Measurements from ENCODE around the gene DNAH8.

Gene DNAH8

GRCh38 chr6:38774929-38775707, 60.0 kb downstream of the DNAH8 start:
- H3K27me3 ChIP-seq (ENCODE audit: control insufficient read depth in 1 of 2, insufficient read depth in 2 of 2, low read length in 2 of 2): no peaks in the 10 kb centered on the region
- no peaks in the 10 kb centered on the region for H3K9me3 ChIP-seq (ENCODE audit: control insufficient read depth in 1 of 2, low read length in 2 of 2)
- no peak overlapping the region for H3K4me3 ChIP-seq (ENCODE audit: low read depth in 1 of 2, low read length in 2 of 2)
- no peaks in the 10 kb centered on the region for H3K36me3 ChIP-seq (ENCODE audit: control insufficient read depth in 1 of 2, insufficient read depth in 2 of 2, low read length in 2 of 2)
- no peaks in the 10 kb centered on the region for H3K4me1 ChIP-seq (ENCODE audit: control insufficient read depth in 1 of 2, insufficient read depth in 2 of 2, low read length in 2 of 2)
- no peak overlapping the region for H3K9ac ChIP-seq (ENCODE audit: low read depth in 1 of 2, low read length in 2 of 2)
- H3K27ac ChIP-seq (ENCODE audit: low read depth, low read length): no peak overlapping the region

GRCh38 chr6:38775870-38776269, 60.8 kb downstream of the DNAH8 start:
- H3K4me3 ChIP-seq (ENCODE audit: low read depth in 1 of 2, low read length in 2 of 2): no peak overlapping the region
- H3K27me3 ChIP-seq (ENCODE audit: control insufficient read depth in 1 of 2, insufficient read depth in 2 of 2, low read length in 2 of 2): no peaks in the 10 kb centered on the region
- no peaks in the 10 kb centered on the region for H3K4me1 ChIP-seq (ENCODE audit: control insufficient read depth in 1 of 2, insufficient read depth in 2 of 2, low read length in 2 of 2)
- H3K9ac ChIP-seq (ENCODE audit: low read depth in 1 of 2, low read length in 2 of 2): no peak overlapping the region
- H3K27ac ChIP-seq (ENCODE audit: low read depth, low read length): no peak overlapping the region
- H3K9me3 ChIP-seq (ENCODE audit: control insufficient read depth in 1 of 2, low read length in 2 of 2): no peaks in the 10 kb centered on the region
- H3K36me3 ChIP-seq (ENCODE audit: control insufficient read depth in 1 of 2, insufficient read depth in 2 of 2, low read length in 2 of 2): no peaks in the 10 kb centered on the region

GRCh38 chr6:38776515-38776914, 61.4 kb downstream of the DNAH8 start:
- Histone ChIP-seq H3K36me3 (ENCODE audit: control insufficient read depth in 1 of 2, insufficient read depth in 2 of 2, low read length in 2 of 2) (no peaks in the 10 kb centered on the region), H3K4me1 (ENCODE audit: control insufficient read depth in 1 of 2, insufficient read depth in 2 of 2, low read length in 2 of 2) (no peaks in the 10 kb centered on the region), H3K27me3 (ENCODE audit: control insufficient read depth in 1 of 2, insufficient read depth in 2 of 2, low read length in 2 of 2) (no peaks in the 10 kb centered on the region), H3K4me3 (ENCODE audit: low read depth in 1 of 2, low read length in 2 of 2) (no peak overlapping the region), H3K9me3 (ENCODE audit: control insufficient read depth in 1 of 2, low read length in 2 of 2) (no peaks in the 10 kb centered on the region), H3K9ac (ENCODE audit: low read depth in 1 of 2, low read length in 2 of 2) (no peak overlapping the region), H3K27ac (ENCODE audit: low read depth, low read length) (no peak overlapping the region)

GRCh38 chr6:38779310-38780062, 64.4 kb downstream of the DNAH8 start:
- Histone ChIP-seq H3K4me3 (ENCODE audit: low read depth in 1 of 2, low read length in 2 of 2) (no peak overlapping the region), H3K4me1 (ENCODE audit: control insufficient read depth in 1 of 2, insufficient read depth in 2 of 2, low read length in 2 of 2) (no peaks in the 10 kb centered on the region), H3K9ac (ENCODE audit: low read depth in 1 of 2, low read length in 2 of 2) (no peak overlapping the region), H3K27ac (ENCODE audit: low read depth, low read length) (no peak overlapping the region), H3K9me3 (ENCODE audit: control insufficient read depth in 1 of 2, low read length in 2 of 2) (no peaks in the 10 kb centered on the region), H3K36me3 (ENCODE audit: control insufficient read depth in 1 of 2, insufficient read depth in 2 of 2, low read length in 2 of 2) (no peaks in the 10 kb centered on the region), H3K27me3 (ENCODE audit: control insufficient read depth in 1 of 2, insufficient read depth in 2 of 2, low read length in 2 of 2) (no peaks in the 10 kb centered on the region)

GRCh38 chr6:38782616-38783015, 67.5 kb downstream of the DNAH8 start:
- H3K4me1 ChIP-seq (ENCODE audit: control insufficient read depth in 1 of 2, insufficient read depth in 2 of 2, low read length in 2 of 2): no peaks in the 10 kb centered on the region
- no peak overlapping the region for H3K4me3 ChIP-seq (ENCODE audit: low read depth in 1 of 2, low read length in 2 of 2)
- H3K27ac ChIP-seq (ENCODE audit: low read depth, low read length): no peak overlapping the region
- H3K9ac ChIP-seq (ENCODE audit: low read depth in 1 of 2, low read length in 2 of 2): no peak overlapping the region
- no peaks in the 10 kb centered on the region for H3K9me3 ChIP-seq (ENCODE audit: control insufficient read depth in 1 of 2, low read length in 2 of 2)
- no peaks in the 10 kb centered on the region for H3K36me3 ChIP-seq (ENCODE audit: control insufficient read depth in 1 of 2, insufficient read depth in 2 of 2, low read length in 2 of 2)
- no peaks in the 10 kb centered on the region for H3K27me3 ChIP-seq (ENCODE audit: control insufficient read depth in 1 of 2, insufficient read depth in 2 of 2, low read length in 2 of 2)

GRCh38 chr6:38783443-38784228, 68.5 kb downstream of the DNAH8 start:
- Histone ChIP-seq H3K27me3 (ENCODE audit: control insufficient read depth in 1 of 2, insufficient read depth in 2 of 2, low read length in 2 of 2) (no peaks in the 10 kb centered on the region), H3K36me3 (ENCODE audit: control insufficient read depth in 1 of 2, insufficient read depth in 2 of 2, low read length in 2 of 2) (no peaks in the 10 kb centered on the region), H3K4me1 (ENCODE audit: control insufficient read depth in 1 of 2, insufficient read depth in 2 of 2, low read length in 2 of 2) (no peaks in the 10 kb centered on the region)

GRCh38 chr6:38784506-38785235, 69.6 kb downstream of the DNAH8 start:
- H3K4me1 ChIP-seq (ENCODE audit: control insufficient read depth in 1 of 2, insufficient read depth in 2 of 2, low read length in 2 of 2): no peaks in the 10 kb centered on the region
- H3K9me3 ChIP-seq (ENCODE audit: control insufficient read depth in 1 of 2, low read length in 2 of 2): no peaks in the 10 kb centered on the region
- no peaks in the 10 kb centered on the region for H3K36me3 ChIP-seq (ENCODE audit: control insufficient read depth in 1 of 2, insufficient read depth in 2 of 2, low read length in 2 of 2)
- H3K27ac ChIP-seq (ENCODE audit: low read depth, low read length): no peak overlapping the region
- no peak overlapping the region for H3K9ac ChIP-seq (ENCODE audit: low read depth in 1 of 2, low read length in 2 of 2)
- H3K27me3 ChIP-seq (ENCODE audit: control insufficient read depth in 1 of 2, insufficient read depth in 2 of 2, low read length in 2 of 2): no peaks in the 10 kb centered on the region
- no peak overlapping the region for H3K4me3 ChIP-seq (ENCODE audit: low read depth in 1 of 2, low read length in 2 of 2)

More at GRCh38 chr6:38783443-38784228, 68.5 kb downstream of the DNAH8 start:
- no peak overlapping the region for H3K4me3 ChIP-seq (ENCODE audit: low read depth in 1 of 2, low read length in 2 of 2)
- no peak overlapping the region for H3K27ac ChIP-seq (ENCODE audit: low read depth, low read length)
- H3K9me3 ChIP-seq (ENCODE audit: control insufficient read depth in 1 of 2, low read length in 2 of 2): no peaks in the 10 kb centered on the region
- H3K9ac ChIP-seq (ENCODE audit: low read depth in 1 of 2, low read length in 2 of 2): no peak overlapping the region

- Histone ChIP-seq H3K9me3 (ENCODE audit: control insufficient read depth in 1 of 2, low read length in 2 of 2) (no peaks in the 10 kb centered on the region), H3K9ac (ENCODE audit: low read depth in 1 of 2, low read length in 2 of 2) (no peak overlapping the region), H3K4me1 (ENCODE audit: control insufficient read depth in 1 of 2, insufficient read depth in 2 of 2, low read length in 2 of 2) (no peaks in the 10 kb centered on the region), H3K27ac (ENCODE audit: low read depth, low read length) (no peak overlapping the region), H3K27me3 (ENCODE audit: control insufficient read depth in 1 of 2, insufficient read depth in 2 of 2, low read length in 2 of 2) (no peaks in the 10 kb centered on the region), H3K4me3 (ENCODE audit: low read depth in 1 of 2, low read length in 2 of 2) (no peak overlapping the region), H3K36me3 (ENCODE audit: control insufficient read depth in 1 of 2, insufficient read depth in 2 of 2, low read length in 2 of 2) (no peaks in the 10 kb centered on the region)
These were observed 71.4 kb downstream of the DNAH8 start for GRCh38 chr6:38786486-38786885.

GRCh38 chr6:38789256-38789655, 74.1 kb downstream of the DNAH8 start:
- no peak overlapping the region for H3K9ac ChIP-seq (ENCODE audit: low read depth in 1 of 2, low read length in 2 of 2)
- no peak overlapping the region for H3K27ac ChIP-seq (ENCODE audit: low read depth, low read length)
- H3K27me3 ChIP-seq (ENCODE audit: control insufficient read depth in 1 of 2, insufficient read depth in 2 of 2, low read length in 2 of 2): no peaks in the 10 kb centered on the region
- H3K36me3 ChIP-seq (ENCODE audit: control insufficient read depth in 1 of 2, insufficient read depth in 2 of 2, low read length in 2 of 2): no peaks in the 10 kb centered on the region
- no peak overlapping the region for H3K4me3 ChIP-seq (ENCODE audit: low read depth in 1 of 2, low read length in 2 of 2)
- H3K4me1 ChIP-seq (ENCODE audit: control insufficient read depth in 1 of 2, insufficient read depth in 2 of 2, low read length in 2 of 2): no peaks in the 10 kb centered on the region
- H3K9me3 ChIP-seq (ENCODE audit: control insufficient read depth in 1 of 2, low read length in 2 of 2): no peaks in the 10 kb centered on the region

Measured in duodenal mucosa (tissue), 2 donors.